ENCODE results near the gene APOBEC3B. TPM values are rescaled to one million over a fixed set of nuclear protein-coding genes. Genes with fewer than 3 reads are reported as not detected.
"Not testable (repeated sequence)": the region's sequence is repeated elsewhere in the genome, so short reads cannot be mapped to it uniquely, and the experiment has no call there.

APOBEC3B gene
- total RNA-seq, 1 donor from 2014 or later, result 6.7 TPM

DNA sequence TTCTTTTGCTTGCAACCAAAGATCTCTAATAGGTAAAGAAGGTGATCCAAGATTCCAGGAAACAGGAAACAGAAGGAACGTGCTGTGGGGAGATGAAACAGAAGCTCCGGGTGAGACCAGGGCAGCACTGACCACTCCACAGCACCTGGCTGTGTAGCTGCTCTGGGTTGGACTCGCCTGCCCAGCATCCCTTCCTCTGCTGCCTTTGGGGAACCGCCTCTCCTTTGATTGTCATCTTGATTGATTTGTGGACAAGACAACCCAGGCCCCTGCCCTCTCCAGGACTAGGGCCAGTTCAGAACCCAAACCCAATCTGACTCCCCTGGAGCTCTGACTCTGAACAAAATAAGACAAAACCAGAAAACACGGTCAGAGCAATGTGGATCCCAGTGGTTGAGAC, 39.4 kb upstream of the APOBEC3B start:
- no peak for DNase-seq (ENCODE audit: extremely low spot score, unreplicated experiment)
- Mint-ChIP-seq H3K27ac (no peak overlapping the region), H3K4me3 (no peak overlapping the region), H3K9me3 (no peaks in the 10 kb centered on the region), H3K4me1 (ENCODE audit: unreplicated experiment) (peaks cover 24% of the 10 kb centered on the region), H3K36me3 (no peaks in the 10 kb centered on the region), H3K27me3 (peaks cover 36% of the 10 kb centered on the region)
- TF ChIP-seq, protein P1, sequence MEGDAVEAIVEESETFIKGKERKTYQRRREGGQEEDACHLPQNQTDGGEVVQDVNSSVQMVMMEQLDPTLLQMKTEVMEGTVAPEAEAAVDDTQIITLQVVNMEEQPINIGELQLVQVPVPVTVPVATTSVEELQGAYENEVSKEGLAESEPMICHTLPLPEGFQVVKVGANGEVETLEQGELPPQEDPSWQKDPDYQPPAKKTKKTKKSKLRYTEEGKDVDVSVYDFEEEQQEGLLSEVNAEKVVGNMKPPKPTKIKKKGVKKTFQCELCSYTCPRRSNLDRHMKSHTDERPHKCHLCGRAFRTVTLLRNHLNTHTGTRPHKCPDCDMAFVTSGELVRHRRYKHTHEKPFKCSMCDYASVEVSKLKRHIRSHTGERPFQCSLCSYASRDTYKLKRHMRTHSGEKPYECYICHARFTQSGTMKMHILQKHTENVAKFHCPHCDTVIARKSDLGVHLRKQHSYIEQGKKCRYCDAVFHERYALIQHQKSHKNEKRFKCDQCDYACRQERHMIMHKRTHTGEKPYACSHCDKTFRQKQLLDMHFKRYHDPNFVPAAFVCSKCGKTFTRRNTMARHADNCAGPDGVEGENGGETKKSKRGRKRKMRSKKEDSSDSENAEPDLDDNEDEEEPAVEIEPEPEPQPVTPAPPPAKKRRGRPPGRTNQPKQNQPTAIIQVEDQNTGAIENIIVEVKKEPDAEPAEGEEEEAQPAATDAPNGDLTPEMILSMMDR (conservative IDR thresholded peaks at IDR 0.05), result no peak

DNA sequence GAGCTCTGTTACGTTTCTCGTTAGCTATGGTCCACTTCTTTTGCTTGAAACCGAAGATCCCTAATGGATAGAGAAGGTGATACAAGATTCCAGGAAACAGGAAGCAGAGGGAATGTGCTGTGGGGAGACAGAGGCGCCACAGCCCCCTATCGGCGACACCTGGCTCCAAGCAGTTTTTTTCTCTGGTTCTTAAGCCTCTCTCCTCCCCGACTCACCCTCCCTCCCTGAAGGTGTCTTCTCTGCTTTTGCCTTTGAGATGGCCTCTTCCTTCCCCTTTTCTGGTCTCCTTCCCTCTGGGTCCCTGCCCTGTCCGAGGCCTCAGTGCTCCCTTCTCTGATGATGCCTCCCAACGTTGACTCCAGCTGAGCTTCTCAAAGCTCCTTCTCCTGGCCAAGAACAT, 38.9 kb upstream of the APOBEC3B start:
- H3K4me3 Mint-ChIP-seq, result no peak overlapping the region
- DNase-seq (ENCODE audit: extremely low spot score, unreplicated experiment), result no peak
- H3K27ac Mint-ChIP-seq, result no peak overlapping the region
- H3K27me3 Mint-ChIP-seq, result peaks cover 34% of the 10 kb centered on the region
- TF ChIP-seq, protein P1 (conservative IDR thresholded peaks at IDR 0.05), result no peak
- peaks cover 24% of the 10 kb centered on the region for H3K4me1 Mint-ChIP-seq (ENCODE audit: unreplicated experiment)
- H3K36me3 Mint-ChIP-seq, result no peaks in the 10 kb centered on the region
- H3K9me3 Mint-ChIP-seq, result no peaks in the 10 kb centered on the region

GRCh38 chr22:38943882-38944281, 38.3 kb upstream of the APOBEC3B start:
- no peak overlapping the region for H3K27ac Mint-ChIP-seq
- no peaks in the 10 kb centered on the region for H3K36me3 Mint-ChIP-seq
- TF ChIP-seq, protein P1 (conservative IDR thresholded peaks at IDR 0.05), result no peak
- DNase-seq (ENCODE audit: extremely low spot score, unreplicated experiment), result no peak
- H3K4me3 Mint-ChIP-seq, result no peak overlapping the region
- peaks cover 24% of the 10 kb centered on the region for H3K4me1 Mint-ChIP-seq (ENCODE audit: unreplicated experiment)
- H3K27me3 Mint-ChIP-seq, result peaks cover 30% of the 10 kb centered on the region
- no peaks in the 10 kb centered on the region for H3K9me3 Mint-ChIP-seq

GRCh38 chr22:38944653-38945052, 37.5 kb upstream of the APOBEC3B start:
- TF ChIP-seq, protein P1 (conservative IDR thresholded peaks at IDR 0.05), result no peak
- Mint-ChIP-seq H3K4me1 (ENCODE audit: unreplicated experiment) (peaks cover 24% of the 10 kb centered on the region), H3K9me3 (no peaks in the 10 kb centered on the region), H3K4me3 (no peak overlapping the region), H3K27me3 (peaks cover 26% of the 10 kb centered on the region), H3K27ac (peak overlapping the region; percentile 95), H3K36me3 (no peaks in the 10 kb centered on the region)
- no peak for DNase-seq (ENCODE audit: extremely low spot score, unreplicated experiment)

DNA sequence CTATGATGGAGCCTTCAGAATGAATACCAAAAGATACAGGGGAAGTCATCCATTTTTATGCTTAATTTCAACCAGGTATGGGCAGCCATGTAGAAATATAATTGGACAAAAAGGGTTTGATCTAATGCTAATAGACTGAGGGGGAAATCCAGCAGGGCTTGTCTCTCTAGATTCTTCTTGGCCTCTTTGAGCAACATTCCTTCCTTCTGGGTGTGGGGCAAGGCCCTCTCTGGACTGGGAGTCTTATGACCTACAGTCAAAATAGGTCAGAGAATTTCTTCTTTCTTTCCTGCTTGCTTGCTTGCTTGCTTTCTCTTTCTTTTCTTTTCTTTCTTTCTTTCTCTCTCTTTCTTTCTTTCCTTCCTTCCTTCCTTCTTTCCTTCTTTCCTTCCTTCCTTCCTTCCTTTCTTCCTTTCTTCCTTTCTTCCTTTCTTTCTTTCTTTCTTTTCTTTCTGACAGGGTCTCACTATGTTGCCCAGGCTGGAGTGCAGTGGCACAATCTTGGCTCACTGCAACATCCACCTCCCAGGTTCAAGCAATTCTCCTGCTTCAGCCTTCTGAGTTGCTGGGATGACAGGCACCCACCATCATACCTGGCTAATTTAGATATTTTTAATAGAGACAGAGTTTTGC, 36.3 kb upstream of the APOBEC3B start:
- Mint-ChIP-seq H3K4me3 (peak overlapping the region; percentile 65), H3K27ac (peak overlapping the region; percentile 95), H3K27me3 (peaks cover 24% of the 10 kb centered on the region)

DNA sequence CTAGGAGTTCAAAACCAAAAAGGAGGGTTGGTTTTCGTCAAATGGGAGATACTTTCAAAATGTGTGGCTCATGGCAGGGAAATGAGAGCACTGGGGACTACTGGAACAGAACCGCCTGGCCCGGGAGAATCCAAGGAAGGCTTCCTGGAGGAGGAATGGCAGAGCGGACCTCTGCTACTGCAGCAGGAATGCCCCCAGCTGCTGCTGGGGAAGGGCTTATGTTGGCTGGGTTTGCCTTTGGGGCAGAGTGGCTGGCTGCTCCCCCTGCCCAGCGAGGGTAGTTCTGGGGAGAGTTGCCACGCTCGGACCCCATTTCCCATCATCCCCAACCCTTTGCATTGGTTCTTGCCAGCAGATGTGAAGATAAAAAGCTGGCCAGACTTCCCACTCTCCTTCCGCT, 35.4 kb upstream of the APOBEC3B start:
- Mint-ChIP-seq H3K27me3 (peaks cover 21% of the 10 kb centered on the region), H3K4me1 (ENCODE audit: unreplicated experiment) (peaks cover 24% of the 10 kb centered on the region), H3K9me3 (no peaks in the 10 kb centered on the region), H3K36me3 (no peaks in the 10 kb centered on the region), H3K27ac (peak overlapping the region; percentile 95), H3K4me3 (no peak overlapping the region)
- TF ChIP-seq, protein P1 (conservative IDR thresholded peaks at IDR 0.05), result no peak
- DNase-seq (ENCODE audit: extremely low spot score, unreplicated experiment), result no peak

More for the DNA sequence above, 36.3 kb upstream of the APOBEC3B start:
- not testable (repeated sequence) for H3K36me3 Mint-ChIP-seq; H3K9me3 Mint-ChIP-seq; DNase-seq (ENCODE audit: extremely low spot score, unreplicated experiment)
- peaks cover 24% of the 10 kb centered on the region for H3K4me1 Mint-ChIP-seq (ENCODE audit: unreplicated experiment)

Measured in type B pancreatic cell (in vitro differentiated cells).